HG03135 (cell line): ENCODE data around the gene ASXL1.

Experiments used
- ATAC-seq: cut with Tn5 transposase; IDR thresholded peaks from one replicate; pipeline ENCODE4 v1.9.1; 2021; ENCODE audit warnings: mild to moderate bottlenecking, moderate library complexity; ENCODE audit not compliant: unreplicated experiment

The ASXL1 gene

DNA sequence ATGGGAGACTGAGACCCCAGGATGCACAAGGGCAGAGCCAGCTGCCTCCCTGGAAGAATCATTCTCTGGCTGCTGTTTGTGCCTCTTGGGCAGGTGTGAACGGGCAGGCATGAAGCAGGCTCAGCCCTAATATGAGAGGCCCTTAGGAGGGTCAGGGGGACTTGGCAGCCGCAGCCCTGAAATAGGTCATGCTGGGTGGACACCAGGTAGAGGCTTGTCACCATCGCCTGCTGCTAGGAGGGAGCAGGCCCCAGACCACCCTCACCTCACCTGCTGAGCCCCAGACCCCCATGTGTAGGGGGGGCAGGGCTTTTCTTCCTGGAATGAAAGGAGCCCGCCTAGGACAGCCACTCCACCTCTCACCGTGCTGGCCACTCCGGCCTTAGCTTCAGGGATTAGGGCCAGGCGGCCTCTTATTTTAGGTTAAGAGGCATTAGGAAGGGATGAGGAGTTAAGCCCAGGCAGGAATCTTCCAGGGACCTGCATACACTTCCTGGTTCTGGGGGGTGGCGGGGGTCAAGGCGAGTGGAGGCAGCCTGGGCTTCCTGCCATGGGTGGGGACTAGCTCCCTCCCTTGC is 92.4 kb downstream of the ASXL1 start:
- no peak for ATAC-seq

DNA sequence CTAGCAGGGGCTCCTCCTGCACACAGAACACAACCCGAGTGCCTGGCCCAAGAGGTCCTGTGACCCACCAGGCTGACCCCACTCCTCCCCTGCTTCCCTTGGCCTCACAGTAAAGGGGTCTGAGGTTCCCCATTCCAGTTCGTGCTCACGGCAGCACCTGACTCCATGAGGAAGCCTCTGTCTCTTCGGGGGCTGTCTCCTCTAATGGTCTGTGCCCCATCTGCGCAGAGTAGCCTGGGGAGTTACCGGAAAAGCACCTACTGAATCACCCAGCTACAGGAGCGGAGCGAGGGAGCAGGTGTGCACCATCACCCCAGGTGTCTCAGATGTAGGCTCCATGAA is 93.2 kb downstream of the ASXL1 start:
- no peak for ATAC-seq

GRCh38 chr20:32451682-32452461 is 93.7 kb downstream of the ASXL1 start:
- ATAC-seq, result no peak

- ATAC-seq, result no peak
Observed at GRCh38 chr20:32452776-32453466, 94.8 kb downstream of the ASXL1 start.

DNA sequence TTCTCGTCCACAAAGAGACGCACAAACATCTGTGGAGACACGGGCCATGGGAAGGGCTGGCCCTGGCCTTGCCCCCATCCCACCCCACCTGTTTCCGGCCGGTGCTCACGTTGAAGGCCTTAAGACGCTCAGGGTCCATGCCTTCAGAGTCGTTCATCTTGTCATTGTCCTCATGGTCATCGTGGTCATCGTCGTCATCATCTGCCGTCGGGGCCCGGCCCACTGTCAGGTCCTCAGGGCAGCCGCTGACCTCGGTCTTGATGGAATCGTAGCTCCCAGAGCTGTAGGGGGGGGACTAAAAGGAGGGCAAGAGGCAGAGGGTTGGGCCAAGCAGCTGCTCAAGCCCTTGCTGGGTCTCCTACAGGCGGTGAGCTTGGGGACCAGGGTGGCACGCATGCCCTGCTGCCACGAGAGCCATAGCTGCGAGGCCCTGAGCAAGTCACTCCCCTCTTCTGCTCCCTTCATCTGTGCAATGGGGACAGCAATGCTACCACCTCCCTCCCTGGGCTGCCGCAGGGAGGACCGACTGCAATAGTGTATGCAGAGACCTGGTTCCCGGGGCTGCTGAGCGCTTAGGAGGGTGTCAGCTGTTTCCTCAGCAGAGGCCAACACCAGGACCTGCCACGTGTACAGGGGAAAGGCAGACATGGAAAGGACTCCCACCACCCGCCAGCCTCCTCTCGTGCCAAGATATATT is 95.5 kb downstream of the ASXL1 start:
- no peak for ATAC-seq

DNA sequence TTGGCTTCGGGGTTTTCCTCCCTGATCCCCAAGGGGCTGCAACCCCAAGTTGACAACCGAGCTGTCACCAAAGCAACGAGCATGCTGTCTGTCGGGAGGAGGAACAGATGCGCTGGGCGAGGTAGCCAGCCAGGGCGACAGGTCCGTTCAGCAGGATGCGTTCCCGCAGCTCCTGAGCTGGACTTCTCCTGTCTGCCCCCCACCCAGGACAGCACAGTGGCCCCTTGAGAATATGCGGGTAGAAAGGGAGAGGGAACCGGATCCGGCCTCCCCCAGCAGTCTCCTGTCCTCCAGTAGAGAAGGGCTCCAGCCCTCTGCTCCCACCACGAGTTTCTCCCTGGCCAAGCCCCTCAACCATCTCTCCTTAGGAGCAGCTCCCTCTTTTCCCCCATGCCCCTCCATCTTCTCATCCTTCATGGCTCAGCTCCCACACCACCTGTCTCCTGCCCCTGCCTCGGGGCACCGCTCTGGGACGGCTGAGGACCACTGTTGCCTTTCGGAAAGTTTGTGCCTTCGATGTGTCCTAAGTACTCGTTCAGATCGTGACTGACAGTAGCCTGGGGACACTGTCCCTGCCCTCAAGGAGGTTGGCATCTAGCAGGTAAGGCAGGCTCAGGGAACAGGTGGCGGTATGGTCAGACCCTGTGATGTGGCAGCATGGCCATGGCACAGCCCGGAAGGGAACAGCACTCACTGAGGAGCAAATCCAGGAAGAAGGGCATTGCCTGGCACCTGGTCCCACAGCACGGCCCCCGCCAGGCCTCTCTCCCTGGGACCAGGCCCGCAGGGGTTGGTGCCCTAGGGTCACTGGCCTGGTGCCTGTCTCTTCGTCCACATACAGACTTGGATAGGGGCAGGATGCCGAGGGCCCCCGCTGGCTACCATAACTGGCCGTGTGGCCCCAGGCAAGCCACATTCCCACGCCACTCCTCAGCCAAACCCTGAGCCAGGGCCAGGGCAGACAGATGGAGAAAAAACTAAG is 96.3 kb downstream of the ASXL1 start:
- no peak for ATAC-seq

GRCh38 chr20:32455171-32455900 is 97.2 kb downstream of the ASXL1 start:
- no peak for ATAC-seq

DNA sequence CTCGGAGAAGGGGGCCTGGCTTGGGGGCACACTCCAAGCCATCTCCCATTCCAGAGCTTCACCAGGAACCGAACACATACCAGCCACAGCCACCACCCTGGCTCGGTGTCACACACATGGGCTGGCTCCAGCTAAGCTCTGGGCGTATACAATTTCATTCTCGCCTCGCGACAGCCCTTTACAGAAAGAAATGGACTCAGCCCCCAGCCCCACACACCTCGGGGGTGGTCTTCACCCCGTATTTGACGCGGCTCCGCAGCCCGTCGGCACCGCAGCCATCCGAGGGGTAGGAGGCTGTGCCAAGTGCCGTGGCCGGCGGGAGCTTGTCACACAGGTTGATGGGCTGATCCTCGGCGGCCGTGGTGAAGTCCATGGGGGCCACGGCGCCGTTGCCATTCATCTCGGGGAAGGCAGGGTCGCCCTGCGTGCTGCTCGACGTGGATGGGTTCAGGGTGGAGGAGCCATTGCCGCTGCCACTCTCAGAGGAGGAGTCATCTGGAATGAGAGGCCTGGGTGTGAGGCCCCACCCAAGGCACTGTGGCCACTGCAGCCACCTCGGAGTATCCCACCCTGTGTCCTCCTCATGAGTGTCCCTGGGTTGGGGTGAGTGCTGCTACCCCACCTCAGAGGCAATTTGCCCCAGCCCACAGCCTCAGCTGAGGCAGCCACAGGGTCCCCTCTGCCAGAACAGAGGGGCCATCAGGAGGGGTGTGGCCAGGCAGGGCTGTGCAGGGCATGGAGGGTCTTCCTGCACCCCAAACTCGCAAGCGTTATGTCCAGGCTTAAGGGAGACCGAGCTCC is 98.0 kb downstream of the ASXL1 start:
- no peak for ATAC-seq

- no peak for ATAC-seq
Observed at GRCh38 chr20:32456869-32457478, 98.8 kb downstream of the ASXL1 start.

DNA sequence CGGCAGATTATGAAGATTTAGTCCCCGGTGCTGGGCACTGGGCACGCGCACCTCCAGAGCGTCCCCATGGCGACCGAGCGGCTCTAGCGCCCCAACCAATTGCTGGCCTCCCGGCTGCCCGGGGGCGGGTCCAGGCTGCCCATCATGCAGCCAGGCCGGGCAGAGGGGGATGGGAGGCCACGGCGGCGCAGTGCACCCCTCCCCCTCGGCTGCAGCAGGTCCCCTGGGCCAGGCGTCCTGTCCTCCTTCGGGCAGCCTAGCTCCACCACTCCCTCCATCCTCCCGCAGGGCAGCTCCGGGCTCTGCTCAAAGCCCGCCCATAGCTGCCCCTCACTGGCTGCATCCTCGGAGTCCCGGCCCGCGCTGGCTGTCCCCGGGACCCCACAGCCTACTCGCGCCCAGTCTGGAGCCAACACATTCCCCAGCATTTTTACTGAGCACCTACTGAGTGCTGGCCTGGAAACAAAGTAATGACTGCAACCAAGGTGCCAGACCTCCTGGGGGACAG is 99.4 kb downstream of the ASXL1 start:
- ATAC-seq, result no peak

- ATAC-seq, result no peak
Observed at GRCh38 chr20:32458061-32458836, 100.1 kb downstream of the ASXL1 start.

DNA sequence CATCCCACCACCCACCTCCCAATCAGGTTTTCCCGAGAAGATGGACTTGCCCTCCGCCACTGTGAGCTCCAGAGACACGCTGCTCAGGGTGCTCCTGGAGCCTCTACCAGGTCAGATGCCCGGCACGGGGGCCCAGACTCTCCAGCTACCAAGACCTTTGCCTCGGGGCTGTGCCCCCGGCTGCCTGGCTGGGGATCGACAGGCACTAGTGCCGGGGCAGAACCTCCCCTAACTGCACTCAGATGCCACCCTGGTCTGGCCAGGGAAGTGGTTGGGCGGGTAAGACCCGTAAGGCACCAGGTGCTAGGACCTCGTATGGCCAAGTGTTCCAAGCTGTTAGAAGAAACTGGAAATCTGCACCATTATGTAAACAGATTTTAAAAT is 100.7 kb downstream of the ASXL1 start:
- ATAC-seq, result no peak

GRCh38 chr20:32460231-32460630 is 102.1 kb downstream of the ASXL1 start:
- no peak for ATAC-seq

GRCh38 chr20:32460683-32461320 is 102.7 kb downstream of the ASXL1 start:
- no peak for ATAC-seq

GRCh38 chr20:32461836-32462600 is 103.9 kb downstream of the ASXL1 start:
- ATAC-seq, result no peak

- ATAC-seq, result no peak
Observed at GRCh38 chr20:32462900-32463641, 104.9 kb downstream of the ASXL1 start.
